Activated T-helper 2 cell treated with anti-CD3 and anti-CD28 coated beads, Interferon-gamma antibody, Interleukin-2, Interleukin-4, amounts not matched to agents 10 μg/mL and 5 μg/mL and 100 μg/mL, durations not matched to agents 14 hours and 24 hours and 36 hours (primary cell): ENCODE measurements around the gene CTNNBL1. TPM values are rescaled to one million over a fixed set of nuclear protein-coding genes. Genes with fewer than 3 reads are reported as not detected.

Experiments used
- DNase-seq: peaks from one replicate; pipeline ENCODE4 v3.0.0; 2021; ENCODE audit warnings: low spot score
- H3K27ac Mint-ChIP-seq: one replicate; pipeline ENCODE4 v1.8.0; 2021; ENCODE audit warnings: mixed read lengths
- H3K27me3 Mint-ChIP-seq: one replicate; pipeline ENCODE4 v1.8.0; 2021; ENCODE audit warnings: low read depth, mixed read lengths
- H3K36me3 Mint-ChIP-seq: one replicate; pipeline ENCODE4 v1.8.0; 2021; ENCODE audit warnings: low read depth, mixed read lengths
- H3K4me1 Mint-ChIP-seq: one replicate; pipeline ENCODE4 v1.8.0; 2021; ENCODE audit warnings: low read depth, mixed read lengths
- H3K4me3 Mint-ChIP-seq: one replicate; pipeline ENCODE4 v1.8.0; 2021; ENCODE audit warnings: low read depth, mild to moderate bottlenecking, moderate library complexity, mixed read lengths
- H3K9me3 Mint-ChIP-seq: one replicate; pipeline ENCODE4 v1.8.0; 2021; ENCODE audit warnings: mixed read lengths
- intact Hi-C: fragments of 100-400 bp; cut with micrococcal nuclease; formaldehyde crosslinking; loops from one replicate; pipeline ENCODE4 v1.15.1; 2023
- total RNA-seq: library from RNA; stranded (reverse); gene quantifications from 2 replicates; pipeline ENCODE4 v1.2.3, GENCODE V29; 2022

The CTNNBL1 gene
- total RNA-seq, 1 donor from 2014 or later: 108 TPM

GRCh38 chr20:37808233-37809070 is 114.6 kb downstream of the CTNNBL1 start:
- Mint-ChIP-seq H3K36me3 (peaks cover 30% of the 10 kb centered on the region), H3K27me3 (no peaks in the 10 kb centered on the region), H3K4me1 (peaks cover 4% of the 10 kb centered on the region), H3K9me3 (no peaks in the 10 kb centered on the region), H3K4me3 (no peak overlapping the region), H3K27ac (no peak overlapping the region)
- intact Hi-C loops: no loop called here
- DNase-seq: no peak

- Mint-ChIP-seq H3K36me3 (peaks cover 23% of the 10 kb centered on the region), H3K27me3 (no peaks in the 10 kb centered on the region)
- intact Hi-C loops: no loop called here
Measured at GRCh38 chr20:37810027-37810426, 116.2 kb downstream of the CTNNBL1 start.

GRCh38 chr20:37816003-37816402 is 122.2 kb downstream of the CTNNBL1 start:
- Mint-ChIP-seq H3K4me3 (no peak overlapping the region), H3K36me3 (no peaks in the 10 kb centered on the region), H3K9me3 (no peaks in the 10 kb centered on the region), H3K27ac (no peak overlapping the region), H3K4me1 (no peaks in the 10 kb centered on the region), H3K27me3 (no peaks in the 10 kb centered on the region)
- intact Hi-C loops: no loop called here
- DNase-seq: no peak

More at GRCh38 chr20:37810027-37810426, 116.2 kb downstream of the CTNNBL1 start:
- Mint-ChIP-seq H3K9me3 (no peaks in the 10 kb centered on the region), H3K4me1 (no peaks in the 10 kb centered on the region), H3K4me3 (no peak overlapping the region), H3K27ac (no peak overlapping the region)
- DNase-seq: no peak

- Mint-ChIP-seq H3K27me3 (no peaks in the 10 kb centered on the region), H3K9me3 (no peaks in the 10 kb centered on the region), H3K36me3 (no peaks in the 10 kb centered on the region), H3K27ac (no peak overlapping the region), H3K4me1 (no peaks in the 10 kb centered on the region), H3K4me3 (no peak overlapping the region)
- no peak for DNase-seq
- intact Hi-C loops: no loop called here
Measured at GRCh38 chr20:37816726-37817125, 122.9 kb downstream of the CTNNBL1 start.

- H3K27ac Mint-ChIP-seq: no peak overlapping the region
- DNase-seq: no peak
Measured at GRCh38 chr20:37821696-37822095, 127.9 kb downstream of the CTNNBL1 start.

GRCh38 chr20:37822141-37822601 is 128.3 kb downstream of the CTNNBL1 start:
- Mint-ChIP-seq H3K27me3 (no peaks in the 10 kb centered on the region), H3K27ac (no peak overlapping the region), H3K9me3 (no peaks in the 10 kb centered on the region), H3K4me3 (no peak overlapping the region), H3K36me3 (no peaks in the 10 kb centered on the region), H3K4me1 (peaks cover 8% of the 10 kb centered on the region)
- no peak for DNase-seq
- intact Hi-C loops: no loop called here

More at GRCh38 chr20:37821696-37822095, 127.9 kb downstream of the CTNNBL1 start:
- Mint-ChIP-seq H3K27me3 (no peaks in the 10 kb centered on the region), H3K4me3 (no peak overlapping the region), H3K36me3 (no peaks in the 10 kb centered on the region), H3K9me3 (no peaks in the 10 kb centered on the region), H3K4me1 (peaks cover 8% of the 10 kb centered on the region)
- intact Hi-C loops: no loop called here

- Mint-ChIP-seq H3K27ac (peak overlapping the region; percentile 34), H3K4me3 (no peak overlapping the region)
- intact Hi-C loops: no loop called here
Measured at GRCh38 chr20:37823296-37823980, 129.6 kb downstream of the CTNNBL1 start.

GRCh38 chr20:37827605-37828004 is 133.8 kb downstream of the CTNNBL1 start:
- Mint-ChIP-seq H3K4me3 (no peak overlapping the region), H3K4me1 (peaks cover 8% of the 10 kb centered on the region), H3K27ac (no peak overlapping the region), H3K36me3 (no peaks in the 10 kb centered on the region), H3K27me3 (no peaks in the 10 kb centered on the region), H3K9me3 (no peaks in the 10 kb centered on the region)
- no peak for DNase-seq
- intact Hi-C loops: no loop called here

More at GRCh38 chr20:37823296-37823980, 129.6 kb downstream of the CTNNBL1 start:
- no peaks in the 10 kb centered on the region for H3K9me3 Mint-ChIP-seq
- no peaks in the 10 kb centered on the region for H3K36me3 Mint-ChIP-seq
- no peak for DNase-seq
- H3K27me3 Mint-ChIP-seq: no peaks in the 10 kb centered on the region
- H3K4me1 Mint-ChIP-seq: peaks cover 8% of the 10 kb centered on the region

- no peak overlapping the region for H3K4me3 Mint-ChIP-seq
- no peaks in the 10 kb centered on the region for H3K9me3 Mint-ChIP-seq
- intact Hi-C loops: no loop called here
- no peak for DNase-seq
- H3K27me3 Mint-ChIP-seq: no peaks in the 10 kb centered on the region
- no peak overlapping the region for H3K27ac Mint-ChIP-seq
- H3K4me1 Mint-ChIP-seq: peaks cover under 1% of the 10 kb centered on the region
- H3K36me3 Mint-ChIP-seq: no peaks in the 10 kb centered on the region
Measured at GRCh38 chr20:37828684-37829083, 134.9 kb downstream of the CTNNBL1 start.

GRCh38 chr20:37829128-37829527 is 135.3 kb downstream of the CTNNBL1 start:
- Mint-ChIP-seq H3K27me3 (no peaks in the 10 kb centered on the region), H3K36me3 (no peaks in the 10 kb centered on the region), H3K9me3 (no peaks in the 10 kb centered on the region), H3K4me3 (no peak overlapping the region), H3K27ac (no peak overlapping the region), H3K4me1 (no peaks in the 10 kb centered on the region)
- intact Hi-C loops: no loop called here
- no peak for DNase-seq

GRCh38 chr20:37833221-37833896 is 139.5 kb downstream of the CTNNBL1 start:
- Mint-ChIP-seq H3K4me1 (peaks cover 3% of the 10 kb centered on the region), H3K27ac (no peak overlapping the region), H3K9me3 (no peaks in the 10 kb centered on the region), H3K27me3 (no peaks in the 10 kb centered on the region), H3K36me3 (no peaks in the 10 kb centered on the region), H3K4me3 (no peak overlapping the region)
- intact Hi-C loops: no loop called here
- DNase-seq: no peak

- no peaks in the 10 kb centered on the region for H3K27me3 Mint-ChIP-seq
- H3K9me3 Mint-ChIP-seq: no peaks in the 10 kb centered on the region
- H3K4me3 Mint-ChIP-seq: no peak overlapping the region
- H3K36me3 Mint-ChIP-seq: peaks cover 5% of the 10 kb centered on the region
- no peak overlapping the region for H3K27ac Mint-ChIP-seq
- peaks cover 3% of the 10 kb centered on the region for H3K4me1 Mint-ChIP-seq
- intact Hi-C loops: no loop called here
- no peak for DNase-seq
Measured at GRCh38 chr20:37836926-37837325, 143.1 kb downstream of the CTNNBL1 start.
